ENCODE results near the gene GUSB.

Gene GUSB

DNA sequence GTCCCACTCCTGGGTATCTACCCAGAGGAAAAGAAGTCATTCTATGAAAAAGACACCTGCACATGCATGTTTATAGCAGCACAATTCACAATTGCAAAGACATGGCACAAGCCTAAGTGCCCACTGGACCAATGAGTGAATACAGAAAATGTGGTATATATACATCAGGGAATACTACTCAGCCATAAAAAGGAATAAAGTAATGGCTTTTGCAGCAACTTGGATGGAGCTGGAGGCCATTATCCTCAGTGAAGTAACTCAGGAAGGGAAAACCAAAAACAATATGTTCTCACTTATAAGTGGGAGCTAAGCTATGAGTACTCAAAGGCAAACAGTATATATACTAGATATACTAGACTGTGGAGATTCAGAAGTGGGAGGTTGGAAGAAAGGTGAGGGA, 55.4 kb downstream of the GUSB start:
- DNase-seq: no peak

DNA sequence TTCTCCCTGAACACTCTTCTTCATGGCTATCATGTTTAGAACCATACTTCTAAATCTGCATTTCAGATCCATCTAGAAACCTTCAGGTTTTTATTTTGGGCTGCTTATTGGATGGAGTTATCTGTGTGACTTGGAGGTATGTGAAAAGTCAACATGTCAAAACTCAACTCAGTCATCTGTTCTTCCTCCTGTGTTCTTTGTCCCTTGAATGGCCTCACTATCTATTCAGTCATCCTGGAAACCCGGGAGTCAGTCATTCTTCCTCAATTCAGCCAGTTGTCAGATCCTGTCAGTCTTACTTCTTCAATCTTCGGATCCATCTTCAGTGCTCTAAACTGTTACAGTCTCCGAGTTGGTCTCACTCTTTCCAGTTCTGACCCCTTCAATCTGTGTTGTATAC, 57.0 kb downstream of the GUSB start:
- DNase-seq: no peak

DNA sequence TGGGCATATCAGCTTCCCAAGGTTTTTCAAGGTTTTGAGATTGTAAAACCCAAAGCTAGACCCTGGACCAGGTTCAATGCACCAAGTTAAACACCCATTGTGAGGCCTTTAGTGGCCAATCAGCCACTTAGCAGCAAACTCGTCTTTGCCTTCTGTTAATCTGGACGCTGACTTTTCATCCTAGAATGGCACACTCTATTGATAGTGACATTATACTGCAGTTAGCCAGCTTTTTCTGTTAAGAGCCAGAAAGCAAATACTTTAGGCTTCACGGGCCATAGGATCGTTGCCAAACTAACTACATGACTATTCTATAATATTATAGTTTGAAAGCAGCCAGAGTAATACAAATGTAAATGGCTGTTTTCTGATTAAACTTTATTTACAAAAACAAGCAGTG, 57.8 kb downstream of the GUSB start:
- DNase-seq: no peak

DNA sequence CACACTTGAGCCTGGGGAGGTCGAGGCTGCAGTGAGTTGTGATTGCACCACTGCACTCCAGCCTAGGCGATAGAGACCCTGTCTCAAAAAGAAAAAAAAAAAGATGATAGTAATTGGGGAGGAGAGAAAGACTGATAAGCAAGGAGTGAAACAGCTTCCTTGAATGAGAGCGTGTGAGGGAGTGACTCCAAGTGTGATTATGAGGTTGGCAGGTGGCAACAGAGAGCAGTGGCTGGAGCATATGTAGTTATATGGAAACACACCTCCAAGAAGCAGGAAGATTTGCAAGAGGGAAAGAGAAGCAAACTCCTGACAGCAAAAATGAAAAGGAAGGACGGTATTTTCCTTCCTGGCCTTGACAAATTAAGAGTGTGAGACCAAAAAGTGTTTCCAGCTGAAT, 58.7 kb downstream of the GUSB start:
- DNase-seq: no peak

DNA sequence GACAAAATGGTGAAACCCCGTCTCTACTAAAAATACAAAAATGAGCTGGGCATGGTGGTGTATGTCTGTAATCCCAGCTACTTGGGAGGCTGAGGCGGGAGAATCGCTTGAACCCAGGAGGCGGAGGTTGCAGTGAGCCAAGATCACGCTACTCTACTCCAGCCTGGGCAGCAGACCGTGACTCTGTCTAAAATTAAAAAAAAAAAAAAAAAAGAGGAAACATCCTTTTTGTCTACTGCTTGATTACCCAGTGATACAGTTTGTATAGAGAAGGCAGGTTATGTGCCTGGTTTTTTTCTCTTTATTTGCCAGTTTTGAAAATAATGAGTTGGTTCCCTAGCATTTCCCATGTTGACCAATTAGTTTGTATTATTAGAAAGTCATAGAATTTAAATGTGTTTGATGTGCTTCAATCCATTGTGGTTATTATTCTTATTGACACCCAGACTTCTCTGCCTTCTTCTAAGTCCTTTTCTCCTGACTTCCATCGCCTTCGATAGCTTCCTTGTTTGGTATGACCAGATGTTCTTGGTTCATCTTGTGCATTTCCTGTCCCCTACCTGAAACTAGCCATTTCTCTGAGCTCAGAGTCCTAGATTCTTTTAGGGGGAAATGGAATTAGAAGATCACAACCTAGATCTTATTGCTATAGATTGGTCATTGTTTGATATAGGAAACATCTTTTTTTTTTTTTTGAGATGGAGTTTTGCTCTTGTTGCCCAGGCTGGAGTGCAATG, 65.9 kb downstream of the GUSB start:
- DNase-seq: no peak

DNA sequence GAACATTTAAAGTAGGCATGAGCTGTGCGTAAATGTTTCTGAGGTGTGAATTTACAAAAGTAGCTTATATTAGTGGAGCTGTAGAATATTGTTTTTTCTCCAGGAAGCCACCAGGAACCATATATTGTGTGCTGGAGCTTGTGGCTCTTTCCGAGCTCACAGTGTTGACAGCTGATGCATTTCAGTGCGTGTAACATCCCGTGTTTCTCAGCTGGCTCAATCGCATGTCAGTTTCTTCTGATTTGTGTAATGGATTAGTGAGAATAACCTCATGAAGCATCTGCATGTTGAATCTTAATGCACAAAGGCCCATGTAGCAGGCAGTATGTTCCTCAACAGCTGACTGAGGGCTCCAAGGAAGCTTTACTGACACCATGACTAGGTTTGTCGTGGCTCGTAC, 69.8 kb downstream of the GUSB start:
- no peak for DNase-seq
